ENCODE results near the gene CRTC3. TPM values are rescaled to one million over a fixed set of nuclear protein-coding genes. Genes with fewer than 3 reads are reported as not detected.

Gene CRTC3
- total RNA-seq, 2 experiments from 2014 or later, result 27.1 to 28.7 TPM

DNA sequence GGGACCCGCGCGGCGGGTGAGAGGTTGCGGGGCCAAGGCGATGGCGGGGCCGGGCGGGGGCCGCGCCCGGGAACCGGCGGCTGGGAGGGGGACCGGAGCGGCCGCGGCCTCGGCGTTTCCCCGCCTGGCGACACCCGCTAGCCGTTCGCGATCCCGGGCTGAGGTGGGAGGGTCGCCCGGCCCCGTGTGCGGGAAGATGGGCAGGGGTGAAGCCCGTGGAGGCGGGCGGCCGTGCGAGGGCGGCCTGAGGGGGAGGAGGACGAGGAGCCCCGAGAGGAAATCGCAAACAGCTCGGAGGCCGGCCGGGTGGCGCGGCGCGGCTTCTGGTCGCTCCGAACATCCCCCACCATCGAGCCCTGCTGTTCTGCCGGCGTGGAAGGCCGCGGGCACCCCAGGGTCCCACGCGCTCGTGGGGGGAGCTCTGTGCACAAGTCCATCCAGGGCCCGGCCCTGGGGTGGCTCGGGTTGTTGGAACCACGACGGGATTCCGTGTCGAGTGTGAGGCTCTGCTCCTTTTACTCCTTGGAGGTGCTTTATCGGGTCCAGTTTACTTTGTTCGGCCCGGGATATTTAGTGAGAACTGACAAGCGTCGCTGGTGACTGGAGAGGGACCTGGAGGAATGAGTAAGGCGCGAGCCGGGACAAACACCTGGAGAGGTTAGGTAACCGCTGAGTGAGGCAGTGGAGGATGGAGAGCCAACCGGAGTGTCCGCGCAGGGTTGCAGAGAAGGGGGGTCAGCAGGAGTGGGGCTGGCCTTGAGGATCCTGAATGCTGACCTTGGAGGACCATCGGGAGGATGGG is 728 bp downstream of the CRTC3 start:
- H3K27me3 Mint-ChIP-seq, result no peaks in the 10 kb centered on the region
- peaks cover 14% of the 10 kb centered on the region for H3K36me3 Mint-ChIP-seq (ENCODE audit: low read depth)
- ChIA-PET POLR2A (interaction anchor here (0.6 to 1.9 kb wide), 14 partner anchors 9 to 340 kb away, joined by 3 to 9 read pairs (median 4); partner anchors contain the start of gene IQGAP1), CTCF (interaction anchor here (0.6 to 2.5 kb wide), 11 partner anchors 9 to 168 kb away, joined by 3 to 11 read pairs (median 3); no protein-coding TSS in a partner anchor)
- peak overlapping the region; percentile 99 for H3K4me3 Mint-ChIP-seq
- DNase-seq (peak; percentile 63), ATAC-seq (peak; percentile 54)
- intact Hi-C loops (cut with micrococcal nuclease), result loop anchor here (5.0 kb wide), 1 partner anchor 37 kb away; no protein-coding TSS in a partner anchor
- H3K9me3 Mint-ChIP-seq, result no peaks in the 10 kb centered on the region
- H3K4me1 Mint-ChIP-seq (ENCODE audit: low read depth), result peaks cover 47% of the 10 kb centered on the region
- H3K27ac Mint-ChIP-seq, result peak overlapping the region; percentile 92
- TF ChIP-seq, protein P1, sequence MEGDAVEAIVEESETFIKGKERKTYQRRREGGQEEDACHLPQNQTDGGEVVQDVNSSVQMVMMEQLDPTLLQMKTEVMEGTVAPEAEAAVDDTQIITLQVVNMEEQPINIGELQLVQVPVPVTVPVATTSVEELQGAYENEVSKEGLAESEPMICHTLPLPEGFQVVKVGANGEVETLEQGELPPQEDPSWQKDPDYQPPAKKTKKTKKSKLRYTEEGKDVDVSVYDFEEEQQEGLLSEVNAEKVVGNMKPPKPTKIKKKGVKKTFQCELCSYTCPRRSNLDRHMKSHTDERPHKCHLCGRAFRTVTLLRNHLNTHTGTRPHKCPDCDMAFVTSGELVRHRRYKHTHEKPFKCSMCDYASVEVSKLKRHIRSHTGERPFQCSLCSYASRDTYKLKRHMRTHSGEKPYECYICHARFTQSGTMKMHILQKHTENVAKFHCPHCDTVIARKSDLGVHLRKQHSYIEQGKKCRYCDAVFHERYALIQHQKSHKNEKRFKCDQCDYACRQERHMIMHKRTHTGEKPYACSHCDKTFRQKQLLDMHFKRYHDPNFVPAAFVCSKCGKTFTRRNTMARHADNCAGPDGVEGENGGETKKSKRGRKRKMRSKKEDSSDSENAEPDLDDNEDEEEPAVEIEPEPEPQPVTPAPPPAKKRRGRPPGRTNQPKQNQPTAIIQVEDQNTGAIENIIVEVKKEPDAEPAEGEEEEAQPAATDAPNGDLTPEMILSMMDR (IDR thresholded peaks at IDR 0.05), result no peak

DNA sequence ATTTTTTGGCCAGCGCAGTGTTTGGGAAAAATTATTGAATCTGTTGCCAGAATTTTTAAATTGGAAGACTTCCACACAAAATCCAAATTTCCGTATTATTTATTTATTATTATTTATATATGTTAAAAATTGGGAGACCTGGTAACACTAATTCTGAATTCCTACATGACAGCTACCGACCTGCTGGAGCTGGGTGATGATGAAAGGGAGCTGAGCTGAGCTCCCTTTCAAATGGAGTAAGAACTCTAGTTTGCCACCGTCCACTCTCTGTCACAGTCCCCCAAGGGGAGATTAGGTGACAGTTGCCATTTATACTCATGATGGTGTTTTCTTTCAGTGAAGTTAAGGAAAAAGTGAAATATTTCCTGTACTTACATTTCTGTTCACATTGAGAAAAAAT is 1.4 kb downstream of the CRTC3 start:
- peak overlapping the region; percentile 92 for H3K27ac Mint-ChIP-seq
- ChIA-PET POLR2A (interaction anchor here (0.9 to 1.9 kb wide), 11 partner anchors 9 to 155 kb away, joined by 3 to 9 read pairs (median 4); partner anchors contain the start of gene IQGAP1), CTCF (interaction anchor here (0.6 to 2.5 kb wide), 11 partner anchors 9 to 169 kb away, joined by 3 to 11 read pairs (median 3); no protein-coding TSS in a partner anchor)
- peaks cover 52% of the 10 kb centered on the region for H3K4me1 Mint-ChIP-seq (ENCODE audit: low read depth)
- TF ChIP-seq, protein P1 (IDR thresholded peaks at IDR 0.05), result no peak
- ATAC-seq, result no peak
- intact Hi-C loops (cut with micrococcal nuclease), result loop anchor here (5.0 kb wide), 1 partner anchor 36 kb away; no protein-coding TSS in a partner anchor
- no peaks in the 10 kb centered on the region for H3K27me3 Mint-ChIP-seq
- H3K9me3 Mint-ChIP-seq, result no peaks in the 10 kb centered on the region
- peaks cover 14% of the 10 kb centered on the region for H3K36me3 Mint-ChIP-seq (ENCODE audit: low read depth)
- no peak for DNase-seq
- peak overlapping the region; percentile 99 for H3K4me3 Mint-ChIP-seq

DNA sequence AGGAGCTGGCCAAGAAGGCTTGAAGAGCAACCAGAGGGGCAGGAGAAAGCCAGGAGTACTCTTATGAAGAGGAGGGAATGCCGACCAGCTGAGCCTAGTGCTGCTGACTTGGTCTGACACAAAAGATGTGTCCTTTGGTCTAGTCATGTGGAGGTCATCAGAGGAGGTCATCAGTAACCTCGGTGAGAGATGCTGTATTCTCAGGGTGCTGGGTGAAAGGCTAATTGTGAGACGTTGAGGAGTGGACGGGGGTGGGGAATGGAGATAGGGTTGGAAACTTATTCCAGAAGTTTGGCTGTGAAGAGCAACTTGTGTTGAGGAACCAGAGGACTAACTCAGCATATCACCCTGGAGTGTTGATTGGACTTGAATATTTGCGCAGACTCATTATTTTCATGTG is 5.5 kb downstream of the CRTC3 start:
- TF ChIP-seq, protein P1 (IDR thresholded peaks at IDR 0.05), result no peak
- DNase-seq (no peak), ATAC-seq (no peak)
- ChIA-PET CTCF (no interaction called here), POLR2A (no interaction called here)
- peaks cover 35% of the 10 kb centered on the region for H3K36me3 Mint-ChIP-seq (ENCODE audit: low read depth)
- H3K27me3 Mint-ChIP-seq, result no peaks in the 10 kb centered on the region
- H3K4me3 Mint-ChIP-seq, result no peak overlapping the region
- no peak overlapping the region for H3K27ac Mint-ChIP-seq
- H3K9me3 Mint-ChIP-seq, result no peaks in the 10 kb centered on the region
- intact Hi-C loops (cut with micrococcal nuclease), result no loop called here
- peaks cover 76% of the 10 kb centered on the region for H3K4me1 Mint-ChIP-seq (ENCODE audit: low read depth)

DNA sequence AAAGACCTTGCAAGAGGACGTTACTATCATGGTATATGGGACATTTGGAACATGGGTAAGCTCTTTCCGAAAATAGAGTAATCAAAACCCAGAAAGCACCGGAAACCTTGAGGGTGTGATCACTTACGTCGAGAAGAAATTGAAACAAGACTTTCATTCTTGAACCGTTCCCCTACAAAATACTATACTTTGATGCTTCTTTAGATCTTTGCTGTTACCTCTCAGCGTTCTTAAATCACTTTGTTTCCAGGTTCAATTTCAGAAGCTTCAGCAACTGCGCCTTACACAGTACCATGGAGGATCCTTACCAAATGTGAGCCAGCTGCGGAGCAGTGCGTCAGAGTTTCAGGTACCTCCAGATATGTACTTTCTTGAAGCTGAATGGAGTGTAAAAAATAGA is 10.1 kb downstream of the CRTC3 start:
- H3K27me3 Mint-ChIP-seq, result no peaks in the 10 kb centered on the region
- peaks cover 42% of the 10 kb centered on the region for H3K36me3 Mint-ChIP-seq (ENCODE audit: low read depth)
- ChIA-PET CTCF (interaction anchor here (0.8 to 2.3 kb wide), 9 partner anchors 8 to 346 kb away, joined by 3 to 11 read pairs (median 4); partner anchors contain the start of gene CRTC3), POLR2A (interaction anchor here (0.8 to 1.5 kb wide), 3 partner anchors 9 to 392 kb away, joined by 3 to 7 read pairs (median 4); no protein-coding TSS in a partner anchor)
- peak overlapping the region; percentile 94 for H3K27ac Mint-ChIP-seq
- DNase-seq, result peak; percentile 43
- intact Hi-C loops (cut with micrococcal nuclease), result no loop called here
- H3K9me3 Mint-ChIP-seq, result no peaks in the 10 kb centered on the region
- peak; percentile 80 for ATAC-seq
- peaks cover 63% of the 10 kb centered on the region for H3K4me1 Mint-ChIP-seq (ENCODE audit: low read depth)
- TF ChIP-seq, protein P1 (IDR thresholded peaks at IDR 0.05), result no peak
- H3K4me3 Mint-ChIP-seq, result peak overlapping the region; percentile 77

DNA sequence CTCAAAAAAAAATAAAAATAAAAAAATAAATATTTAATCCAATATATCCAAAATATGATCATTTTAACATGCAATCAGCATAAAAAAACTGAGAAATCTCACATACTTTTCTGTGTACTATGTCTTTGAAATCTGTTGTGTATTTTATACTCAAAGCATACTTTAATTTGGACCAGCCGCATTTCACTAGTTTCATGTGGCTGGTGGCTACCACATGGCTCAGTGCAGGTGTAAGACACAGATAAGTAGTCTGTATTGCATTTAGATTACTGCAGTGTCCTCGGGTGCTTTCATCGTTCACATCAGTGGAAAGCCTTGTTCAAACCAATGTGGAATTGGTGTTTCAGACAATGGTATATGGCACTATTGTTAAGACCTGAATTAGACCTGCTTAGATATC is 11.0 kb downstream of the CRTC3 start:
- POLR2A ChIA-PET, result no interaction called here

More for the DNA sequence above, 11.0 kb downstream of the CRTC3 start:
- ATAC-seq (no peak), DNase-seq (no peak)
- TF ChIP-seq, protein P1 (IDR thresholded peaks at IDR 0.05), result no peak
- Mint-ChIP-seq H3K27ac (peak overlapping the region; percentile 20), H3K36me3 (ENCODE audit: low read depth) (peaks cover 48% of the 10 kb centered on the region), H3K4me1 (ENCODE audit: low read depth) (peaks cover 62% of the 10 kb centered on the region), H3K4me3 (no peak overlapping the region), H3K9me3 (no peaks in the 10 kb centered on the region), H3K27me3 (no peaks in the 10 kb centered on the region)
- intact Hi-C loops (cut with micrococcal nuclease), result no loop called here
- CTCF ChIA-PET, result interaction anchor here (0.8 to 2.3 kb wide), 7 partner anchors 7 to 345 kb away, joined by 3 to 11 read pairs (median 5); partner anchors contain the start of gene CRTC3

Measured in activated CD8-positive, alpha-beta T cell treated with anti-CD3 and anti-CD28 coated beads for 36 hours (primary cell).